ENCODE data around the gene CHFR. TPM values are rescaled to one million over a fixed set of nuclear protein-coding genes. Genes with fewer than 3 reads are reported as not detected.

The CHFR gene
- total RNA-seq, 1 donor from 2014 or later = 37.1 TPM

DNA sequence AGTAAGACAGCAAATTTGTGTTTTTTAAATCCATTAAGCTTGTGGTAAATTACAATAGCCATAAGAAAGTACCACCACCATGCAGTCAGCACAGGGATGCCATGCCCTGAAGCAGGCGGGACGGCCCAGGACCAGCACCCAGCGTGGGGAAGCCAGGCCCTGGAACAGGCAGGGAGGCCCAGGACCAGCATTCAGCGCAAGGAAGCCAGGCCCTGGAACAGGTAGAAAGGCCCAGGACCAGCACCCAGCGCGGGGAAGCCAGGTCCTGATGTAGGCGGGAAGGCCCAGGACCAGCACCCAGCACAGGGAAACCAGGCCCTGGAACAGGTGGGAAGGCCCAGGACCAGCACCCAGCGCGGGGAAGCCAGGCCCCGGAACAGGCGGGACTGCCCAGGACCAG is 13.2 kb downstream of the CHFR start:
- H3K9me3 ChIP-seq = no peaks in the 10 kb centered on the region
- no peaks in the 10 kb centered on the region for H3K4me1 ChIP-seq
- peaks cover 0 to 70% of the 10 kb centered on the region in 2 donors for H3K36me3 ChIP-seq
- H3K27ac ChIP-seq = no peak overlapping the region
- TF ChIP-seq POLR2AphosphoS5 (IDR thresholded peaks at IDR 0.05; ENCODE audit: insufficient read depth in 1 of 2, low read depth in 1 of 2) (no peak), POLR2A (IDR thresholded peaks at IDR 0.05) (no peak)
- TF ChIP-seq, protein P1, sequence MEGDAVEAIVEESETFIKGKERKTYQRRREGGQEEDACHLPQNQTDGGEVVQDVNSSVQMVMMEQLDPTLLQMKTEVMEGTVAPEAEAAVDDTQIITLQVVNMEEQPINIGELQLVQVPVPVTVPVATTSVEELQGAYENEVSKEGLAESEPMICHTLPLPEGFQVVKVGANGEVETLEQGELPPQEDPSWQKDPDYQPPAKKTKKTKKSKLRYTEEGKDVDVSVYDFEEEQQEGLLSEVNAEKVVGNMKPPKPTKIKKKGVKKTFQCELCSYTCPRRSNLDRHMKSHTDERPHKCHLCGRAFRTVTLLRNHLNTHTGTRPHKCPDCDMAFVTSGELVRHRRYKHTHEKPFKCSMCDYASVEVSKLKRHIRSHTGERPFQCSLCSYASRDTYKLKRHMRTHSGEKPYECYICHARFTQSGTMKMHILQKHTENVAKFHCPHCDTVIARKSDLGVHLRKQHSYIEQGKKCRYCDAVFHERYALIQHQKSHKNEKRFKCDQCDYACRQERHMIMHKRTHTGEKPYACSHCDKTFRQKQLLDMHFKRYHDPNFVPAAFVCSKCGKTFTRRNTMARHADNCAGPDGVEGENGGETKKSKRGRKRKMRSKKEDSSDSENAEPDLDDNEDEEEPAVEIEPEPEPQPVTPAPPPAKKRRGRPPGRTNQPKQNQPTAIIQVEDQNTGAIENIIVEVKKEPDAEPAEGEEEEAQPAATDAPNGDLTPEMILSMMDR (IDR thresholded peaks at IDR 0.05) = no peak
- DNase-seq (ENCODE audit: extremely low spot score in 2 of 2) = no peak
- no peaks in the 10 kb centered on the region for H3K27me3 ChIP-seq
- no peak overlapping the region for H3K4me3 ChIP-seq
- intact Hi-C loops (cut with DNase I) = no loop called here

DNA sequence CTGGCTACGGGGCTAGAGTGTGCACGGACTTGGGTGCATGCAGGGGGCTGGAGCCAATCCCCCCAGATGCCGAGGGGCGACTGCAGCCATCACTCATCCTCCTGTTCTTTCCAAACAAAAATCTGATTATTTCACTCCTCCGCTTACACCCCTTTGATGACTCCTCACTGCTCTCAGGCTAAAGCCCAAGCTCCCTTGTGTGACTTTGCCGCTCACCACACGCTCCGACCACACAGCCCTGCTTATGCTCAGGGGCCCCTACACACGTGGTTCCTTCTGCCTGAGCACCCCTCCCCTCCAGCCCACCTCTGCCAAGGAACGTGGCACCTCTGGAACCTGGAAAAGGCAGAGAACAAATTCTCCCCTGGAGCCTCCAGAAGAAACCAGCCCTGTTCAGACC is 13.7 kb downstream of the CHFR start:
- Histone ChIP-seq H3K9me3 (no peaks in the 10 kb centered on the region), H3K4me3 (no peak overlapping the region), H3K4me1 (no peaks in the 10 kb centered on the region), H3K27me3 (no peaks in the 10 kb centered on the region), H3K27ac (no peak overlapping the region), H3K36me3 (peaks cover 0 to 73% of the 10 kb centered on the region in 2 donors)
- no peak for TF ChIP-seq POLR2AphosphoS5 (IDR thresholded peaks at IDR 0.05; ENCODE audit: insufficient read depth in 1 of 2, low read depth in 1 of 2)
- TF ChIP-seq, protein P1 (IDR thresholded peaks at IDR 0.05) = no peak
- no peak for TF ChIP-seq POLR2A (IDR thresholded peaks at IDR 0.05)
- intact Hi-C loops (cut with DNase I) = no loop called here
- DNase-seq (ENCODE audit: extremely low spot score in 2 of 2) = no peak

GRCh38 chr12:132872975-132873421 is 14.4 kb downstream of the CHFR start:
- H3K9me3 ChIP-seq = no peaks in the 10 kb centered on the region
- H3K36me3 ChIP-seq = peaks cover 0 to 76% of the 10 kb centered on the region in 2 donors
- no peaks in the 10 kb centered on the region for H3K27me3 ChIP-seq
- no peak overlapping the region for H3K27ac ChIP-seq
- DNase-seq (ENCODE audit: extremely low spot score in 2 of 2) = no peak
- H3K4me3 ChIP-seq = no peak overlapping the region
- intact Hi-C loops (cut with DNase I) = no loop called here
- TF ChIP-seq POLR2A (IDR thresholded peaks at IDR 0.05) (no peak), POLR2AphosphoS5 (IDR thresholded peaks at IDR 0.05; ENCODE audit: insufficient read depth in 1 of 2, low read depth in 1 of 2) (no peak)
- TF ChIP-seq, protein P1 (IDR thresholded peaks at IDR 0.05) = no peak
- H3K4me1 ChIP-seq = no peaks in the 10 kb centered on the region

GRCh38 chr12:132872073-132872855 is 15.1 kb downstream of the CHFR start:
- H3K9me3 ChIP-seq = no peaks in the 10 kb centered on the region
- intact Hi-C loops (cut with DNase I) = no loop called here
- TF ChIP-seq, protein P1 (IDR thresholded peaks at IDR 0.05) = no peak
- no peak for TF ChIP-seq POLR2AphosphoS5 (IDR thresholded peaks at IDR 0.05; ENCODE audit: insufficient read depth in 1 of 2, low read depth in 1 of 2)
- TF ChIP-seq POLR2A (IDR thresholded peaks at IDR 0.05) = no peak
- H3K4me3 ChIP-seq = no peak overlapping the region
- H3K27me3 ChIP-seq = no peaks in the 10 kb centered on the region
- H3K36me3 ChIP-seq = peaks cover 0 to 80% of the 10 kb centered on the region in 2 donors
- no peak overlapping the region for H3K27ac ChIP-seq
- no peak for DNase-seq (ENCODE audit: extremely low spot score in 2 of 2)
- H3K4me1 ChIP-seq = no peaks in the 10 kb centered on the region

DNA sequence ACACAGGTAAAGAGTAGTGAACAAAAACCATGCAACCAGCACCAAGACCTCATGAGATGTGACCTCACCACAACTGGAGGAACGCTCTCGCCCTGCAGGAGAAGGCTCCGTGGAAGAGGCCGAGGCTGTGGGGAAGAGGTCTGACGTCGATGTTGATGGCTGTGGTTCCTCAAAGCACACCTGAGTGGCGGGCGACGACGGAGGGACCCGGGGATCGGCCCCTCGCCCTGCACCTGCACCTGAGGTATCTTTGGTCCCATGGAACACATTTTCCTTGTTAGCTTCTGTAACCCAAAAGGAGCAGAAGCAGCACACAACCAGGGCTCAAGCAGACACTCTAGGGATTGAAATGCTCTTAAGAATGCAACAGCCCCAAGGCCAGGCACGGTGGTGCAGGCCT is 17.9 kb downstream of the CHFR start:
- no peaks in the 10 kb centered on the region for H3K9me3 ChIP-seq
- H3K36me3 ChIP-seq = peaks cover 0 to 71% of the 10 kb centered on the region in 2 donors
- no peak for DNase-seq (ENCODE audit: extremely low spot score in 2 of 2)
- intact Hi-C loops (cut with DNase I) = no loop called here
- H3K4me3 ChIP-seq = no peak overlapping the region
- no peak overlapping the region for H3K27ac ChIP-seq
- H3K4me1 ChIP-seq = no peaks in the 10 kb centered on the region
- H3K27me3 ChIP-seq = no peaks in the 10 kb centered on the region
- TF ChIP-seq, protein P1 (IDR thresholded peaks at IDR 0.05) = no peak
- TF ChIP-seq POLR2AphosphoS5 (IDR thresholded peaks at IDR 0.05; ENCODE audit: insufficient read depth in 1 of 2, low read depth in 1 of 2) = no peak
- no peak for TF ChIP-seq POLR2A (IDR thresholded peaks at IDR 0.05)

All from vagina (tissue), 2 donors.